DOHH2 (cell line): ENCODE data around the gene WDR74.

ENCODE experiments used
- CTCF ChIP-seq: fragments of 200-600 bp; sonication (generic); IDR thresholded peaks from one replicate; pipeline ENCODE4 v1.5.1; 2014; ENCODE audit warnings: antibody characterized with exemption, mild to moderate bottlenecking, low read depth, low read length; ENCODE audit not compliant: poor library complexity, severe bottlenecking
- EZH2phosphoT487 ChIP-seq: fragments of 200-600 bp; sonication (generic); IDR thresholded peaks from 2 replicates; pipeline ENCODE4 v1.6.1; 2017; ENCODE audit warnings: borderline replicate concordance, mild to moderate bottlenecking, antibody characterized with exemption, low read length, moderate library complexity, mixed read lengths

- no peak for TF ChIP-seq CTCF
- TF ChIP-seq EZH2phosphoT487: no peak
Measured at GRCh38 chr11:62794201-62794775, 45.1 kb downstream of the WDR74 start.
